NCI-H748 (cell line): Measurements from ENCODE around the gene NTNG1.

Experiments used
- DNase-seq: peaks from one replicate; lab custom pipeline; 2025; ENCODE audit not compliant: unreplicated experiment; lab: John Stamatoyannopoulos, UW

The NTNG1 gene

DNA sequence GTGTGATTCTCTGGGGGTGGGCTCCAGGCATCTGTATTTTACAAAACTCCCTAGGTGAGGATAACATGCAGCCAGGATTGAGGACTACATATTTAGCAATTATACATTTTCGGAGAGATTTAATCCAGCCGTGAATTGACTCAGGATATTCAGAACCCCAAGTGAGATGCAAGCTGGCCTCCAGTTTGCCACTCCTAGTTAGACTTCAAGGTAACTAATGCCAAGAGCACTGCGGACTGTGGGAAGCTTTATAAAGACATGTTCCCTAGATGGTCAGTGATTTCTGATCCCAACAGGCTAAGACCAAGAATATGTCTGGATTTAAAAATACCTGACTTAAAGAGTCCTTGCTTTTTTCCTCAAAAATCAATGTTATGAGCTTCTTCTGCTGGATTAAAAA lies 308.5 kb downstream of the NTNG1 start:
- DNase-seq, result no peak

- DNase-seq, result no peak
These were observed 310.2 kb downstream of the NTNG1 start for GRCh38 chr1:107450899-107451664.

GRCh38 chr1:107451715-107452114 lies 310.9 kb downstream of the NTNG1 start:
- no peak for DNase-seq

GRCh38 chr1:107454791-107455190 lies 314.0 kb downstream of the NTNG1 start:
- no peak for DNase-seq

DNA sequence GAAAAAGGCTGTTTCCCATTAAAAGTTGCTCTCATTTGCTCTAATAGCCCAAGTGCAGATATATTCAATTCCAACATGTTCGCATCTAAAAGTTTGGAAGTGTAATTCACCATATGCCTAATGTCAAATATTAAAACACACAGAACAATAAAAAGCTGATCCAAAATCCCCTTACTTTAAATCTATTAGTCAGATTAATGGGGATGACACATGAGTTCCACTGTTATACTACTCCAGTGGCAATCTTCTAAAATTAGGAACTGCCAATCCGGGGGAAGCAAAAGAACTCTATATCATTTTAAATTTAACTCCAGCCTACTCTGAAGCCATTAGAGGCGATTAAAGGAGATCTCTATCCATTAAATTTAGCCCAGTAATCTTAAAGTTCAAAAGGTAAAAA lies 317.1 kb downstream of the NTNG1 start:
- no peak for DNase-seq

DNA sequence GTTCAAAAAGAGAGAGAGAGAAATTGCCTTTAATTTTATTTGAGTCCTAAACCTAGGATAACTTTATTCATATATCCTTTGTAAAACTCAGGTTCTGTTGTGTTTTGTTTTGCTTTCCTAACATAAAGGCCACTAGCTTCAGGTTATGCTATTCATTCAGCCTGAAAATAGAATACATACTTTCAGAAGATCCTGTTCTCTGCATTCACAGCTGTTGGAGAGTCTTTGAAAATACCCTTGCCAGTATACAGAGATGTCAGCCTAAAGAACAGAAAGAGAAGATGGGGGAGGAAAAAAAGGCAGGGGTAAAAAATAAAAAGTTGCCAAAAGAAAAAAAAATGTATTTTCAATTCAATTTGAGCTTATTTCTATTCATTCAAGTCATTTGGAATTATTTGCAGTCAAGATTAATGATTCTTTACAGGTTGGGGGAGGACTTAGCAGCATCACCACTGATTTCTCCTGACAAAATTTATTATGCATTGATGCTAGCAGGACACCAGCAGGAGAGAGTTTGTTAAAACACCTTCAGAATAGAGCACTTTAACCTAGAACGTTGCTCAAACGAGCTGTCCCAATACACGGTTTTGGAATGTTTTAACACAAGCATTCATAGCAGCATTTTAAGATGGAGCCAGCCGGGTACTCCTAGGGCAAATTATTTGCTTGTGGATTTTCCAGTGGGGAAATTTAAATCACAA lies 318.5 kb downstream of the NTNG1 start:
- no peak for DNase-seq

DNA sequence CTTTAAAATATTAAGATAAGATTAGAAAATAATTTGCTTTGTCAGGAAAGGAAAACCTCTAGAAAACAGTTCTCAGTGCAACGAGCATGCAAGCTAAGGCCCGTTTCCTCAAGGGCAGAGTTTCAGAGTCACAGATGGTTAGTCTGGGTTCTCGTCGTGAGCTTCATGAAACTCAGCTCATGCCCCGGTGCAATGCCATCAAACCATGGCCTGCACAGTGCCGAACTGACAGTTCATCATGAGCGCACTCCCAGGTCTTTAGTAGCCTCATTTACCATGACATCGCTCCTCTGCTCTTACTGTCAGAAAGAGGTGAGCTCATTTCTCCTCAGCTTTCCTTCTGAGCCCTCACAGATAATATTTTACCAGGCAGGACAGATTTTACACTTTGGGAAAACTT lies 319.2 kb downstream of the NTNG1 start:
- no peak for DNase-seq

DNA sequence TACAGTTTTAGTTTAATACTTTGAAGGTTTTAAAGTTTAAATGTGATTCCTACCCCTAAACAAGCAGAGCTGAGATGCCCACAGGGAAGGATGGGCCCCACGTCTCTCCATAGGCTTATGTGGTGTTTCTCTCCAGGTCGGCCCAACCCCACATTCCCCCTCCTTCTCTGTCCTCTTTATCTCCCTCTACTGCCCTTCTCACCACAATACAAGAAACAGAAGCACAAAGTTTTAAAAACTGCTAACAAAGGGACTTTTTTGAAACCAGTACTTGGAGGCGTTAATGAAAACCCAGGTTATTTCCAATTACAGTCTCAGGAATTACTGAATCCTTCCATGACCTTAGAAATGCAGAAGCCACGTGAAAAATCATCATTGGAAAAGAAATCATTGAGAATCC lies 324.0 kb downstream of the NTNG1 start:
- DNase-seq, result no peak

- DNase-seq, result no peak
These were observed 326.4 kb downstream of the NTNG1 start for GRCh38 chr1:107467286-107467685.

DNA sequence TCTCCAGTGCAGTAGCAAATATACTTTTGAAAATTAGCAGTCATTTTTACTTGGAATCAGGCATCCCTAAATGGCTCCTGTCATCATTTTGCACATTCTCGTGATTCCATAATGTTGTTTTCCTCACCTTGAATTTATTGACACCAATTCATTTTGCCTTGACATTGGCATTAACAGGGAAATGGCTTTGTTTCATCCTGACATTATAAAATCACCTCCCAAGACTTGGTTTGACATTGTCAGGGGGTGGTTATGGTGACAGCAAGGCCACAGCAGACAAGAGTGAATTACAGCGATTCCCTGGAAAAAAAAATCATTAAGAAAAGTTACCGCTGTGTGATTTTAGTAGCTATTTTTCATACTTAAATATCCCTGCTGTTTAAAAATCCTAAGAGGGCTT lies 327.0 kb downstream of the NTNG1 start:
- no peak for DNase-seq

DNA sequence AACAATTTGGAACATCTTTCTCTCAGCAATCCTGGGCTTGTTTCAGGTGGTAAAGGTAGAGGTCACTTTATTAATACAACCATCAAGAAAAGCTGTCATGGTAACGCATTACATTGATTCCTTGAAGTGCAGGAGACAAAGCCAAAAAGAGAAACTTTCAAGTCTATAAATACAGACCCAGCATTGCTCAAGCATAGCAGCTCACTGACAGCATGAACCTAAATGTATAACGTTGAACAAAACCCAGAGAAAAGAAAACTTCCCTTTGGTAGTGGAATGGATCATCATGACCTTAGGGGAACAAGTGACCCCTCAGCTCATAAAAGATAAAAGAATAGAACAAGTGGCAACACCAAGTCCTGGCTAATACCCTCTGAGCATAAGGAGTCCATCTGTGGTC lies 332.2 kb downstream of the NTNG1 start:
- DNase-seq, result no peak

DNA sequence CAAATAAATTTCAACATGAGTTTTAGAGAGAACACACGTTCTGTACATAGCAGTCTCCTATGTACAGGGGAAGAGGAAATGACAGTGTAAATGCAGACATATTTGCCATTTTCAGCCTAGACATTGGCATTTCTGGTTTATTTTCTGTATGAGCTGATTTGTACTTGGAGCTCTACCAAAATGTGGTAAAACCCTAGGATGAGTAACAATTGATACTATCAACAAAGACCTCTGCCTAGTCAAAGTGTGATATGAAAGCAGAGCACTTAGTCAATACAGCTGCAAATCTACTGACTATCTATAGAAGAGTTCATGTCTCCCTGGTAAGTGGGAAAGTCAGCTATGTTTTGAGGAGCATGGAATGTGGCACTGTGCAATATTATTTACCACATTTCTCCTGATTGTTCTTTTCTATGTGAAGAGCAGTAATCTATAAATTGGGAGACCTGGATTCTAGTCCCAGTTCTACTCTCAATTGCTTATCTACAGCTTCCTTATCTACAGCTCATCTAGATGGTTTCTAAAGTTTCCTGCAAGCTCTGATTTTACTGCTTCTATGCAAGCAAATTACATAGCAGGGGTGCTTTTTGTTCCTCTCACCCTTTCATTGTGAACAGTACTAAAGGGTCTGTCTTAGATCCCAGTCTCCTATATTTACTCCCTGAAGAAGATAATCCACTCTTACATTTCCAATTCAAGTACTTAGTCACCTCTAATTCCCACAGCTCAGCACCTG lies 334.2 kb downstream of the NTNG1 start:
- DNase-seq, result no peak

DNA sequence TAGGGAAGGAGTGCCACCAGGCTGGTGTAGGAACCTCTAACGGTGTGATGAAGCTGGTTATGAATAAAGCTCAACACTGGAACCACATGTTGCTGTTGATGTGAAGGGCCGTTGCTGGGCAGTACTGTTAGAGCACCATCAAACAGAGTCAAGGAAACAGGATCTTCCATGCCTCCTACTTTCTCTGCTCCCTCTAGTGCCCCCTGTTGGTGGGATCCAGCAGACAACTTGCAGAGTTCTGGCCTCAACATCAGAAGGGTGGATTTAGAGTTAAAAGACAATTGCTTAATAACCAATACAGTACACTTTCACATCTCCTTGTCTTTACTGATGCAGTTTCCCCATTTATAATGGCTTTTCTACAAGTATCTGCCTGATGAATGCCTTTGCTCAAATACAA lies 336.4 kb downstream of the NTNG1 start:
- peak; percentile 25 for DNase-seq

- DNase-seq, result peak; percentile 24
These were observed 339.1 kb downstream of the NTNG1 start for GRCh38 chr1:107479865-107480350.

GRCh38 chr1:107480548-107481415 lies 339.9 kb downstream of the NTNG1 start:
- peak; percentile 78 for DNase-seq

DNA sequence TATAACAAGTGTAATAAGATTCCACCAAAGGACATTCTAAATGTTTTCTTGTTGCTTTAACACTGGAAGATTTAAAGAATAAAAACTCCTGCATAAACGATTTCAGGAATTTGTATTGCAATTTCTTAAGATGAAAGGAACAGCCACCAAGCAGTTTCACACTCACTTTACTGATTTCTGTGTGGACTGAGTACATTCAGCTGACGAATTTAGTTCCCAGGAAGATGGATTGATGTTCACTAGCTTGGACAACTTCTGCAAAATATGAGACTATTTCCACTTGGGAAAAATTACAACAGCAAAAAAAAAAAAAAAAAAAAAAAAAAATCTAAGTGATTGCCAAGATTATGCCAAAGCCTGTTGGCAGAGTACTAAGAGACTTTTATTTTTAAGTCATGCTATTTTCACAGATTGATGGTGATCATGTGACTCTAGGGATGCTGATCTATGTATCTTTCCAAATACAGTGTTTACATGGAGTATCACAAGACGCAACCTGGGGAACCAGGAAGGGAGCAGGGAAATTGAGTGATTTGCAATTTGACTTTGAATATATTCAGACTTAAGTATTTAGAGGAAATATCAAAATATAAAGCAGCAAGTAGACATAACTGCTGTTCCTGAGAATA lies 341.0 kb downstream of the NTNG1 start:
- no peak for DNase-seq

DNA sequence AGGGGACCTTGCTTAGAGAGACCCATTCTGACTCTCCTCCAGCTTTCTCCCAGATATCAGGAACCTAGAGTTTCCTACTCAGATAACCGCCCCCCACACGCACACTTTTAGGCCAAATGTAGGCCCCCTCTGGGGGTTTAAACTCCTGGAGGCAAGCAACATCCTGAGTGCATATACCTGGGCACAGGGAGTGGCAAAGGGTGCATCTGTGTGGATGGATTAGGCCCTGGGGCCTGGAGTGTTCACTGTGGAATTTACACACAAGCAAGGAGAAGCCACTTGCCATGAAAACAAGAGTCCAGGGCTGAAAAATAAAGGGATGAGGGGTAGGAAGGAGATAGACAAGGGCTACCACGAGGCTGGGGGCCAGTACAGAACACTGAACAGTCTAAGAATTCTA lies 343.1 kb downstream of the NTNG1 start:
- no peak for DNase-seq

GRCh38 chr1:107486349-107486748 lies 345.5 kb downstream of the NTNG1 start:
- DNase-seq, result no peak

DNA sequence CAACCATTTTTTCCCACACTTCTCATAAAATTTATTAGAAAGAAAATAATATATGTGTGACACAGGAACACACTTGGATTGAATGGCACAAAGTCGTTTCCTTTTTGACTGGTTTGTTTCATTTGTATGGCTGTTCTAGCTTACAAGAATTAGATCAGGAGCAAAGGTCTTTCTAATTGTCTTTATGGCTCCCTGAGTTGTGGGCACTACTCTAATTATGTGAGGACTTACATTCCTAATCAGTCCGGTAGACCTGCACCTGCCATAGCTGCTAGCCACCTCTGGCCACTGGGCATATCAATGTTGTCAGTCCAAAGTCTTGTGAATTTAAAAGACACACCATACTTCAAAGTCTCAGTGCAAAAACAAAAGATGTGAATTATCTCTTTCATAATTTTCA lies 346.7 kb downstream of the NTNG1 start:
- DNase-seq, result no peak

- DNase-seq, result no peak
These were observed 350.7 kb downstream of the NTNG1 start for GRCh38 chr1:107491582-107491981.
